AG04450 (cell line): ENCODE data around the gene ANKRD37. TPM values are rescaled to one million over a fixed set of nuclear protein-coding genes. Genes with fewer than 3 reads are reported as not detected.

ENCODE experiments used
- CTCF ChIA-PET: fragments of 300-600, 350-600 bp; formaldehyde crosslinking; extraction: SDS; loops from one replicate; lab custom pipeline; 2022; ENCODE audit warnings: antibody characterized with exemption, inconsistent platforms; lab: Charles Lee
- POLR2A ChIA-PET: fragments of 350-600 bp; formaldehyde crosslinking; extraction: SDS; loops from one replicate; lab custom pipeline; 2021; ENCODE audit warnings: antibody characterized with exemption, inconsistent platforms; lab: Yijun Ruan, JAX
- DNase-seq: peaks from one replicate; pipeline ENCODE4 v3.0.0-alpha.2; 2011; ENCODE audit warnings: low read depth, low spot score
- H3K27ac ChIP-seq: one replicate; pipeline ENCODE4 v1.5.1; 2012; ENCODE audit warnings: low read depth, low read length, control low read depth
- H3K27me3 ChIP-seq: one replicate; pipeline ENCODE4 v1.6.0; 2012; ENCODE audit warnings: low read length; ENCODE audit not compliant: control insufficient read depth, insufficient read depth
- H3K4me3 ChIP-seq: 2 replicates; pipeline ENCODE4 v1.5.1; 2011; ENCODE audit warnings: mild to moderate bottlenecking, low read depth, low read length, control low read depth
- H3K9me3 ChIP-seq: 2 replicates; pipeline ENCODE4 v1.5.1; 2012; ENCODE audit warnings: low read length; ENCODE audit not compliant: control insufficient read depth, insufficient read depth
- CTCF ChIP-seq: IDR thresholded peaks from 2 replicates; pipeline ENCODE4 v1.5.1; 2011; ENCODE audit warnings: low read depth, low read length, control low read depth, inconsistent platforms
- polyA plus RNA-seq: library from polyadenylated mRNA; depleted of rRNA; stranded (reverse); fragments of >200 nt; gene quantifications from 2 replicates; pipeline ENCODE4 v1.2.3, GENCODE V29; 2011

The ANKRD37 gene
- polyA plus RNA-seq, 1 experiment: 3.6 TPM

GRCh38 chr4:185398618-185399017, 2.0 kb downstream of the ANKRD37 start:
- DNase-seq: no peak
- Histone ChIP-seq H3K27ac (no peak overlapping the region), H3K27me3 (no peaks in the 10 kb centered on the region), H3K4me3 (no peak overlapping the region), H3K9me3 (no peaks in the 10 kb centered on the region)
- CTCF ChIA-PET: interaction anchor here (1.0 to 1.5 kb wide), 2 partner anchors 215 to 243 kb away, joined by 3 read pairs; no protein-coding TSS in a partner anchor
- POLR2A ChIA-PET: no interaction called here
- no peak for TF ChIP-seq CTCF

GRCh38 chr4:185399466-185399865, 2.8 kb downstream of the ANKRD37 start:
- no peak for DNase-seq
- Histone ChIP-seq H3K9me3 (no peaks in the 10 kb centered on the region), H3K27ac (no peak overlapping the region), H3K27me3 (no peaks in the 10 kb centered on the region), H3K4me3 (no peak overlapping the region)
- POLR2A ChIA-PET: no interaction called here
- TF ChIP-seq CTCF: no peak
- CTCF ChIA-PET: no interaction called here

GRCh38 chr4:185404031-185404430, 7.4 kb downstream of the ANKRD37 start:
- no peak for TF ChIP-seq CTCF
- no peak for DNase-seq
- no peaks in the 10 kb centered on the region for H3K9me3 ChIP-seq
- ChIA-PET CTCF (interaction anchor here (0.6 kb wide), 1 partner anchor 13 kb away, joined by 3 read pairs; no protein-coding TSS in a partner anchor), POLR2A (interaction anchor here (0.7 kb wide), 1 partner anchor 194 kb away, joined by 4 read pairs; no protein-coding TSS in a partner anchor)
- H3K4me3 ChIP-seq: no peak overlapping the region
- H3K27me3 ChIP-seq: no peaks in the 10 kb centered on the region
- no peak overlapping the region for H3K27ac ChIP-seq

- Histone ChIP-seq H3K27ac (no peak overlapping the region), H3K9me3 (no peaks in the 10 kb centered on the region), H3K4me3 (no peak overlapping the region), H3K27me3 (no peaks in the 10 kb centered on the region)
- ChIA-PET CTCF (no interaction called here), POLR2A (no interaction called here)
- DNase-seq: no peak
- TF ChIP-seq CTCF: no peak
These were observed 8.8 kb downstream of the ANKRD37 start for GRCh38 chr4:185405296-185405999.

- no peaks in the 10 kb centered on the region for H3K27me3 ChIP-seq
- H3K27ac ChIP-seq: no peak overlapping the region
- H3K9me3 ChIP-seq: no peaks in the 10 kb centered on the region
- TF ChIP-seq CTCF: no peak
- H3K4me3 ChIP-seq: no peak overlapping the region
- POLR2A ChIA-PET: no interaction called here
- CTCF ChIA-PET: no interaction called here
- DNase-seq: no peak
These were observed 11.8 kb downstream of the ANKRD37 start for GRCh38 chr4:185408432-185408831.
